WERI-Rb-1 (cell line): ENCODE data around the gene LIN52.

Source experiments
- DNase-seq: peaks from one replicate; pipeline ENCODE4 v3.0.0-alpha.2; 2020
- H3K27ac ChIP-seq: fragments of 250-450 bp; sonication (Bioruptor Pico); 2 replicates; pipeline ENCODE4 v1.5.1; 2020; ENCODE audit warnings: mild to moderate bottlenecking, moderate library complexity
- H3K27me3 ChIP-seq: fragments of 250-450 bp; sonication (Bioruptor Pico); 2 replicates; pipeline ENCODE4 v1.5.1; 2021; ENCODE audit warnings: mild to moderate bottlenecking, low read depth, moderate library complexity; ENCODE audit not compliant: insufficient read depth, severe bottlenecking
- H3K36me3 ChIP-seq: fragments of 250-450 bp; sonication (Bioruptor Pico); 2 replicates; pipeline ENCODE4 v1.5.1; 2020; ENCODE audit warnings: mild to moderate bottlenecking, moderate library complexity
- H3K4me3 ChIP-seq: 2 replicates; pipeline ENCODE4 v1.5.1; 2011; ENCODE audit warnings: low read depth, mild to moderate bottlenecking, control low read depth, low read length
- H3K9me3 ChIP-seq: fragments of 250-450 bp; sonication (Bioruptor Pico); 2 replicates; pipeline ENCODE4 v1.5.1; 2021; ENCODE audit warnings: mild to moderate bottlenecking, moderate library complexity; ENCODE audit not compliant: severe bottlenecking
- CTCF ChIP-seq: IDR thresholded peaks from 2 replicates; pipeline ENCODE4 v1.5.1; 2011; ENCODE audit warnings: low read depth, mild to moderate bottlenecking, control low read depth, inconsistent platforms, low read length

LIN52 gene

GRCh38 chr14:74083784-74084276, 926 bp upstream of the LIN52 start:
- Histone ChIP-seq H3K27ac (peak overlapping the region; percentile 65), H3K27me3 (no peaks in the 10 kb centered on the region), H3K4me3 (peak overlapping the region; percentile 90), H3K36me3 (0 out of 2 replicates have a peak, but pooled peaks cover 3% of the 10 kb centered on the region), H3K9me3 (no peaks in the 10 kb centered on the region)
- DNase-seq = no peak
- TF ChIP-seq CTCF = no peak

- 0 out of 2 replicates have a peak, but pooled peaks cover 3% of the 10 kb centered on the region for H3K36me3 ChIP-seq
- no peak for DNase-seq
- no peak for TF ChIP-seq CTCF
- peak overlapping the region; percentile 90 for H3K4me3 ChIP-seq
- H3K9me3 ChIP-seq = no peaks in the 10 kb centered on the region
- no peaks in the 10 kb centered on the region for H3K27me3 ChIP-seq
- H3K27ac ChIP-seq = peak overlapping the region; percentile 83
Measured at GRCh38 chr14:74085047-74085637, 386 bp downstream of the LIN52 start.

GRCh38 chr14:74085828-74086227, 1.1 kb downstream of the LIN52 start:
- H3K27ac ChIP-seq = 0 out of 2 replicates have a peak overlapping the region, but pooled peaks have one; percentile 83
- no peak for DNase-seq
- H3K27me3 ChIP-seq = no peaks in the 10 kb centered on the region
- no peaks in the 10 kb centered on the region for H3K9me3 ChIP-seq
- H3K4me3 ChIP-seq = peak overlapping the region; percentile 90
- H3K36me3 ChIP-seq = peaks cover 5% of the 10 kb centered on the region
- TF ChIP-seq CTCF = no peak

GRCh38 chr14:74089251-74090020, 4.7 kb downstream of the LIN52 start:
- no peak for DNase-seq
- H3K27ac ChIP-seq = no peak overlapping the region
- TF ChIP-seq CTCF = no peak
- no peaks in the 10 kb centered on the region for H3K9me3 ChIP-seq
- H3K27me3 ChIP-seq = no peaks in the 10 kb centered on the region
- H3K36me3 ChIP-seq = peaks cover 8% of the 10 kb centered on the region
- H3K4me3 ChIP-seq = no peak overlapping the region

- no peak for DNase-seq
- H3K36me3 ChIP-seq = peaks cover 21% of the 10 kb centered on the region
- TF ChIP-seq CTCF = no peak
- H3K9me3 ChIP-seq = no peaks in the 10 kb centered on the region
- H3K27me3 ChIP-seq = no peaks in the 10 kb centered on the region
- no peak overlapping the region for H3K27ac ChIP-seq
- no peak overlapping the region for H3K4me3 ChIP-seq
Measured at GRCh38 chr14:74105381-74105780, 20.6 kb downstream of the LIN52 start.
